HepG2 (cell line): Measurements from ENCODE around the gene CAPG. TPM values are rescaled to one million over a fixed set of nuclear protein-coding genes. Genes with fewer than 3 reads are reported as not detected.

Source experiments
- ATF7 ChIP-seq, 2 experiments: fragments of 450-650 bp in 1 of 2; sonication (generic) in 1 of 2; formaldehyde crosslinking in 1 of 2; IDR thresholded peaks; 2 replicates each; pipeline versions ENCODE4 v1.4.0 to v1.6.1; 2016 to 2020; ENCODE audit warnings: antibody characterized with exemption in 1 of 2, mild to moderate bottlenecking in 1 of 2, missing genetic modification reagents in 1 of 2
- CHD2 ChIP-seq: IDR thresholded peaks from 2 replicates; pipeline ENCODE4 v1.6.1; 2011; ENCODE audit warnings: low read depth, low read length, improper control_type of control experiment
- EEA1 ChIP-seq: sonication (generic); formaldehyde crosslinking; IDR thresholded peaks from 2 replicates; pipeline ENCODE4 v1.5.1; 2020; ENCODE audit warnings: mild to moderate bottlenecking, missing genetic modification reagents, borderline replicate concordance
- HDAC1 ChIP-seq: sonication (generic); formaldehyde crosslinking; IDR thresholded peaks from 2 replicates; pipeline ENCODE4 v1.5.1; 2020; ENCODE audit warnings: mild to moderate bottlenecking, missing genetic modification reagents
- IKZF4 ChIP-seq: sonication (generic); formaldehyde crosslinking; IDR thresholded peaks from 2 replicates; pipeline ENCODE4 v1.5.1; 2020; ENCODE audit warnings: borderline replicate concordance, mild to moderate bottlenecking, low read depth, missing genetic modification reagents; ENCODE audit errors: not compliant biosample characterization
- KDM5B ChIP-seq: sonication (generic); formaldehyde crosslinking; IDR thresholded peaks from 2 replicates; pipeline ENCODE4 v1.4.0; 2020; ENCODE audit warnings: missing genetic modification reagents, mild to moderate bottlenecking, borderline replicate concordance
- MLX ChIP-seq: IDR thresholded peaks from 2 replicates; pipeline ENCODE4 v1.6.1; 2016
- NCOA5 ChIP-seq: sonication (generic); formaldehyde crosslinking; IDR thresholded peaks from 2 replicates; pipeline ENCODE4 v1.4.0; 2020; ENCODE audit warnings: missing genetic modification reagents
- NFYC ChIP-seq: IDR thresholded peaks from 2 replicates; pipeline ENCODE4 v1.6.1; 2016; ENCODE audit warnings: missing genetic modification reagents, missing compliant biosample characterization
- RBM39 ChIP-seq: fragments of 200-400 bp; formaldehyde crosslinking; IDR thresholded peaks from one replicate; pipeline ENCODE4 v1.6.1; 2018; ENCODE audit warnings: antibody characterized with exemption, mild to moderate bottlenecking, low read depth, low read length; ENCODE audit not compliant: poor library complexity, severe bottlenecking
- SCMH1 ChIP-seq: sonication (generic); formaldehyde crosslinking; IDR thresholded peaks from 2 replicates; pipeline ENCODE4 v1.9.0; 2021; ENCODE audit warnings: missing genetic modification reagents, mild to moderate bottlenecking, borderline replicate concordance
- SNAPC2 ChIP-seq: sonication (generic); formaldehyde crosslinking; IDR thresholded peaks from 2 replicates; pipeline ENCODE4 v1.8.1; 2022; ENCODE audit warnings: mild to moderate bottlenecking, missing genetic modification reagents
- TAF1 ChIP-seq: sonication (generic); formaldehyde crosslinking; IDR thresholded peaks from 2 replicates; pipeline ENCODE4 v1.4.0; 2020; ENCODE audit warnings: missing genetic modification reagents
- TRIM24 ChIP-seq: sonication (generic); formaldehyde crosslinking; IDR thresholded peaks from 2 replicates; pipeline ENCODE4 v1.8.0; 2022; ENCODE audit warnings: mild to moderate bottlenecking, missing genetic modification reagents
- ZBTB7B ChIP-seq: sonication (generic); formaldehyde crosslinking; IDR thresholded peaks from 2 replicates; pipeline ENCODE4 v1.4.0; 2020; ENCODE audit warnings: missing genetic modification reagents
- ZNF10 ChIP-seq: sonication (generic); formaldehyde crosslinking; IDR thresholded peaks from 2 replicates; pipeline ENCODE4 v1.4.0; 2020; ENCODE audit warnings: mild to moderate bottlenecking, low read depth, missing genetic modification reagents, borderline replicate concordance
- ZNF160 ChIP-seq: sonication (generic); formaldehyde crosslinking; IDR thresholded peaks from 2 replicates; pipeline ENCODE4 v1.8.0; 2022; ENCODE audit warnings: mild to moderate bottlenecking, inconsistent platforms, missing genetic modification reagents
- ZNF224 ChIP-seq: sonication (generic); formaldehyde crosslinking; IDR thresholded peaks from 2 replicates; pipeline ENCODE4 v1.5.0; 2020; ENCODE audit warnings: mild to moderate bottlenecking, missing genetic modification reagents
- ZNF230 ChIP-seq: sonication (generic); formaldehyde crosslinking; IDR thresholded peaks from 2 replicates; pipeline ENCODE4 v1.4.0; 2020; ENCODE audit warnings: mild to moderate bottlenecking, missing genetic modification reagents
- ZNF264 ChIP-seq: sonication (generic); formaldehyde crosslinking; IDR thresholded peaks from 2 replicates; pipeline ENCODE4 v1.4.0; 2020; ENCODE audit warnings: missing genetic modification reagents
- ZNF33B ChIP-seq: sonication (generic); formaldehyde crosslinking; IDR thresholded peaks from 2 replicates; pipeline ENCODE4 v1.5.1; 2020; ENCODE audit warnings: mild to moderate bottlenecking, missing genetic modification reagents
- ZNF460 ChIP-seq: sonication (generic); formaldehyde crosslinking; IDR thresholded peaks from 2 replicates; pipeline ENCODE4 v1.5.1; 2020; ENCODE audit warnings: missing genetic modification reagents, mild to moderate bottlenecking, borderline replicate concordance
- ZNF468 ChIP-seq: sonication (generic); formaldehyde crosslinking; IDR thresholded peaks from 2 replicates; pipeline ENCODE4 v1.8.0; 2022; ENCODE audit warnings: mild to moderate bottlenecking, moderate library complexity, missing genetic modification reagents
- ZNF484 ChIP-seq: sonication (generic); formaldehyde crosslinking; IDR thresholded peaks from 2 replicates; pipeline ENCODE4 v1.5.1; 2020; ENCODE audit warnings: mild to moderate bottlenecking, low read depth, missing genetic modification reagents, borderline replicate concordance
- ZNF580 ChIP-seq: IDR thresholded peaks from 2 replicates; pipeline ENCODE4 v1.6.1; 2016; ENCODE audit warnings: low read depth, borderline replicate concordance
- ZSCAN5A ChIP-seq: sonication (generic); formaldehyde crosslinking; IDR thresholded peaks from 2 replicates; pipeline ENCODE4 v1.8.0; 2022; ENCODE audit warnings: mild to moderate bottlenecking, missing genetic modification reagents, borderline replicate concordance
- polyA plus RNA-seq, 8 experiments: library from polyadenylated mRNA; depleted of rRNA in 3 of 8; stranded (reverse) in 7 of 8; unstranded in 1 of 8; fragments of >200 nt; fragmentation: Illumina TruSeq in 4 of 8; extraction: Trizol in 4 of 8; gene quantifications; 2 replicates each; pipeline versions ENCODE4 v1.2.1 to v1.2.3, GENCODE V29; 2011 to 2016; ENCODE audit warnings: low read depth in 4 of 8, missing spikeins in 1 of 8, mixed read lengths in 1 of 8; ENCODE audit not compliant: insufficient read depth in 1 of 8
- total RNA-seq, 5 experiments: library from RNA; depleted of rRNA; stranded (reverse); fragments of >200 nt; fragmentation: Illumina TruSeq; extraction: Trizol; gene quantifications; 2 replicates each; pipeline ENCODE4 v1.2.3, GENCODE V29; 2016; ENCODE audit warnings: low read depth in 1 of 5

The CAPG gene
- total and polyA plus RNA-seq, 2 of the 13 experiments (the other 11 are each of a cell fraction or from before 2014, with no cell fraction given), result 12.7 to 18.2 TPM

- TF ChIP-seq RBM39 (no peak), ZNF160 (CRISPR knock-in tag) (no peak), NCOA5 (CRISPR knock-in tag) (no peak), SNAPC2 (CRISPR knock-in tag) (no peak), ZNF230 (CRISPR knock-in tag) (no peak), ZNF484 (CRISPR knock-in tag) (no peak), ATF7 (IDR thresholded peaks at IDR 0.05) (no peak), ATF7 (CRISPR knock-in tag; IDR thresholded peaks at IDR 0.05) (no peak), ZSCAN5A (CRISPR knock-in tag) (no peak), ZBTB7B (CRISPR knock-in tag) (no peak), TAF1 (CRISPR knock-in tag) (0 out of 2 replicates have a peak, but pooled peaks have one; percentile 7), HDAC1 (CRISPR knock-in tag) (peak; percentile 37; the same call in 1 of the 2 replicates), CHD2 (no peak), ZNF468 (no peak), ZNF580 (CRISPR knock-in tag) (no peak), ZNF33B (CRISPR knock-in tag) (no peak), ZNF460 (CRISPR knock-in tag) (peak; percentile 70; the same call in 1 of the 2 replicates), ZNF264 (CRISPR knock-in tag) (no peak), EEA1 (no peak), ZNF10 (no peak), IKZF4 (CRISPR knock-in tag) (no peak), ZNF224 (CRISPR knock-in tag) (no peak), KDM5B (CRISPR knock-in tag) (0 out of 2 replicates have a peak, but pooled peaks have one; percentile 58), TRIM24 (CRISPR knock-in tag) (no peak), MLX (CRISPR knock-in tag) (no peak), NFYC (CRISPR knock-in tag) (no peak), SCMH1 (CRISPR knock-in tag) (no peak)
Observed at GRCh38 chr2:85405201-85406059, 4.7 kb downstream of the CAPG start (continued).
